NB4 (cell line): ENCODE results near the gene FRYL.
"Not testable (repeated sequence)": the region's sequence is repeated elsewhere in the genome, so short reads cannot be mapped to it uniquely, and the experiment has no call there.

Experiments used
- DNase-seq: peaks from one replicate; pipeline ENCODE4 v3.0.0; 2010; ENCODE audit warnings: low read depth
- H3K4me3 ChIP-seq: one replicate; pipeline ENCODE4 v1.5.1; 2011; ENCODE audit warnings: mild to moderate bottlenecking, low read depth, low read length, moderate library complexity
- CTCF ChIP-seq: IDR thresholded peaks from one replicate; pipeline ENCODE4 v1.5.1; 2012; ENCODE audit warnings: low read depth, low read length
- MAX ChIP-seq: IDR thresholded peaks from 2 replicates; pipeline ENCODE4 v1.6.1; 2011; ENCODE audit warnings: low read depth, low read length
- MYC ChIP-seq: IDR thresholded peaks from 2 replicates; pipeline ENCODE4 v1.6.1; 2011; ENCODE audit warnings: low read depth, low read length
- POLR2A ChIP-seq: IDR thresholded peaks from 2 replicates; pipeline ENCODE4 v1.6.1; 2011; ENCODE audit warnings: mild to moderate bottlenecking; ENCODE audit not compliant: insufficient read length; ENCODE audit errors: extremely low read depth

The FRYL gene

GRCh38 chr4:48640225-48640624 lies 139.9 kb downstream of the FRYL start:
- no peak overlapping the region for H3K4me3 ChIP-seq
- TF ChIP-seq CTCF (no peak), POLR2A (no peak), MAX (no peak), MYC (no peak)
- DNase-seq = no peak

- DNase-seq = no peak
- no peak overlapping the region for H3K4me3 ChIP-seq
- no peak for TF ChIP-seq CTCF
Measured at GRCh38 chr4:48639807-48640206, 140.3 kb downstream of the FRYL start.

GRCh38 chr4:48638586-48638985 lies 141.5 kb downstream of the FRYL start:
- H3K4me3 ChIP-seq = not testable (repeated sequence)

GRCh38 chr4:48636911-48637310 lies 143.2 kb downstream of the FRYL start:
- TF ChIP-seq MAX (no peak), POLR2A (no peak), MYC (no peak), CTCF (no peak)
- no peak for DNase-seq

More at GRCh38 chr4:48638586-48638985, 141.5 kb downstream of the FRYL start:
- DNase-seq = not testable (repeated sequence)

GRCh38 chr4:48635980-48636379 lies 144.1 kb downstream of the FRYL start:
- TF ChIP-seq MAX (no peak), POLR2A (no peak), MYC (no peak), CTCF (no peak)

More at GRCh38 chr4:48636911-48637310, 143.2 kb downstream of the FRYL start:
- H3K4me3 ChIP-seq = no peak overlapping the region

GRCh38 chr4:48635310-48635709 lies 144.8 kb downstream of the FRYL start:
- H3K4me3 ChIP-seq = no peak overlapping the region
- DNase-seq = peak; percentile 9
- TF ChIP-seq CTCF (no peak), MYC (no peak), MAX (no peak), POLR2A (no peak)

More at GRCh38 chr4:48635980-48636379, 144.1 kb downstream of the FRYL start:
- no peak overlapping the region for H3K4me3 ChIP-seq
- DNase-seq = no peak
